ENCODE data around the gene NUDT14.

Gene NUDT14

GRCh38 chr14:105179191-105179590 lies 1.9 kb downstream of the NUDT14 start:
- TF ChIP-seq ZNF565 (CRISPR knock-in tag; conservative IDR thresholded peaks at IDR 0.05; ENCODE audit: low read depth) (no peak), TOX (CRISPR knock-in tag; IDR thresholded peaks at IDR 0.05; ENCODE audit: borderline replicate concordance) (no peak), ZNF8 (CRISPR knock-in tag; IDR thresholded peaks at IDR 0.05) (no peak), ESRRG (CRISPR knock-in tag; IDR thresholded peaks at IDR 0.05) (no peak), CSRNP3 (CRISPR knock-in tag; IDR thresholded peaks at IDR 0.05) (no peak), BACH2 (CRISPR knock-in tag; IDR thresholded peaks at IDR 0.05; ENCODE audit: borderline replicate concordance) (no peak), OSR1 (CRISPR knock-in tag; IDR thresholded peaks at IDR 0.05) (no peak), SNAI2 (CRISPR knock-in tag; IDR thresholded peaks at IDR 0.05) (no peak), TCF4 (CRISPR knock-in tag; IDR thresholded peaks at IDR 0.05; ENCODE audit: borderline replicate concordance) (no peak)
- TF ChIP-seq, protein P1, sequence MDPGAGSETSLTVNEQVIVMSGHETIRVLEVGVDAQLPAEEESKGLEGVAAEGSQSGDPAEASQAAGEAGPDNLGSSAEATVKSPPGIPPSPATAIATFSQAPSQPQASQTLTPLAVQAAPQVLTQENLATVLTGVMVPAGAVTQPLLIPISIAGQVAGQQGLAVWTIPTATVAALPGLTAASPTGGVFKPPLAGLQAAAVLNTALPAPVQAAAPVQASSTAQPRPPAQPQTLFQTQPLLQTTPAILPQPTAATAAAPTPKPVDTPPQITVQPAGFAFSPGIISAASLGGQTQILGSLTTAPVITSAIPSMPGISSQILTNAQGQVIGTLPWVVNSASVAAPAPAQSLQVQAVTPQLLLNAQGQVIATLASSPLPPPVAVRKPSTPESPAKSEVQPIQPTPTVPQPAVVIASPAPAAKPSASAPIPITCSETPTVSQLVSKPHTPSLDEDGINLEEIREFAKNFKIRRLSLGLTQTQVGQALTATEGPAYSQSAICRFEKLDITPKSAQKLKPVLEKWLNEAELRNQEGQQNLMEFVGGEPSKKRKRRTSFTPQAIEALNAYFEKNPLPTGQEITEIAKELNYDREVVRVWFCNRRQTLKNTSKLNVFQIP (CRISPR knock-in tag; IDR thresholded peaks at IDR 0.05; ENCODE audit: borderline replicate concordance, low read depth) = no peak
- ATAC-seq = no peak

GRCh38 chr14:105178868-105179140 lies 2.3 kb downstream of the NUDT14 start:
- TF ChIP-seq ESRRG (CRISPR knock-in tag; IDR thresholded peaks at IDR 0.05) (no peak), ARNTL (CRISPR knock-in tag; IDR thresholded peaks at IDR 0.05; ENCODE audit: borderline replicate concordance, low read depth) (no peak), GLIS3 (CRISPR knock-in tag; IDR thresholded peaks at IDR 0.05) (no peak), PPARA (CRISPR knock-in tag; IDR thresholded peaks at IDR 0.05; ENCODE audit: borderline replicate concordance) (no peak), ZNF565 (CRISPR knock-in tag; conservative IDR thresholded peaks at IDR 0.05; ENCODE audit: low read depth) (no peak), OSR1 (CRISPR knock-in tag; IDR thresholded peaks at IDR 0.05) (no peak), SNAI2 (CRISPR knock-in tag; IDR thresholded peaks at IDR 0.05) (no peak), ISL1 (CRISPR knock-in tag; IDR thresholded peaks at IDR 0.05) (no peak)
- ATAC-seq = no peak

DNA sequence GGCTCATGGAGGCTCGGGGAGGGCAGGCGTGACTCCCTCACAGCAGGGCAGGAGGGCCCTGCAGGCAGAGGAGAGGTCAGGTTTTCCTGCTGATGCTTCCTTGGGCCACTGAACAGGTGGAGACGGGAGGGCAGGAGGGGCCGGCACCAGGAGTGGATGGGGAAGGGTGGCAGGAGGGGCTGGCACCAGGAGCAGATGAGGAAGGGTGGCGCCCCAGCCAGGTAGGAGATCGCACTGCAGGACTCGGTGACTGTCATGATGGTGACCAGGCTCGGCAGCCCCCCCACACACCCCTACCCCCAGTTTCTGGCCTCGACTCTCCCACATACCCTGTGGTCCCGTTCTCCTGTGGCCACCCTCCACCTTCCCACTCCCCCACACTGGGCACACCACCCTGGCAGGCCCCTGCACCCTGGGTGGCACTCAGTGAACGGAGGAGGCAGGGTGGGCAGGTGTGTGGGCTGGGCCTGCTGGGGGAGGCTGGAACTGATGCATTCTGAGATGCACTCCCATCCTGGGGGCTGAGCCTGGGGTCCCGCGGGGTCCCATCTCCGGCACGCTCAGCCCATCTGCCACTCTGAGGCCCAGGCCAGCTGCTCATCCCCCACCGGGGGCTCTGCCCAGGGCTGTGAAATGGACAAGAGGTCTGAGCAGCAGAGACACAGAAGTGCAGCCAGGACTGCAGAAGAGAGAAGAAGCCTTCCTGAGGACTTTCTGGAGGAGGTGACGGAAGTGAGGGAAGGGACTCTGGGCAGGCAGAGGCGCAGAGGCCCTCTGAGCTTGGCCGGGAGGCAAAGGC lies 2.8 kb downstream of the NUDT14 start:
- TF ChIP-seq PATZ1 (CRISPR knock-in tag; IDR thresholded peaks at IDR 0.05; ENCODE audit: borderline replicate concordance) (no peak), ZFP30 (CRISPR knock-in tag; IDR thresholded peaks at IDR 0.05) (no peak), CSRNP3 (CRISPR knock-in tag; IDR thresholded peaks at IDR 0.05) (no peak), PPARA (CRISPR knock-in tag; IDR thresholded peaks at IDR 0.05; ENCODE audit: borderline replicate concordance) (no peak), ESRRG (CRISPR knock-in tag; IDR thresholded peaks at IDR 0.05) (no peak), OSR1 (CRISPR knock-in tag; IDR thresholded peaks at IDR 0.05) (no peak), RARB (CRISPR knock-in tag; IDR thresholded peaks at IDR 0.05) (no peak), ZNF8 (CRISPR knock-in tag; IDR thresholded peaks at IDR 0.05) (no peak), ARNTL (CRISPR knock-in tag; IDR thresholded peaks at IDR 0.05; ENCODE audit: borderline replicate concordance, low read depth) (no peak), ZFP3 (CRISPR knock-in tag; IDR thresholded peaks at IDR 0.05) (no peak), SNAI2 (CRISPR knock-in tag; IDR thresholded peaks at IDR 0.05) (no peak), ZNF565 (CRISPR knock-in tag; conservative IDR thresholded peaks at IDR 0.05; ENCODE audit: low read depth) (no peak), ZC3H10 (CRISPR knock-in tag; IDR thresholded peaks at IDR 0.05) (no peak), ISL1 (CRISPR knock-in tag; IDR thresholded peaks at IDR 0.05) (no peak), TOX (CRISPR knock-in tag; IDR thresholded peaks at IDR 0.05; ENCODE audit: borderline replicate concordance) (no peak), TSHZ2 (CRISPR knock-in tag; IDR thresholded peaks at IDR 0.05) (no peak), ZNF70 (CRISPR knock-in tag; IDR thresholded peaks at IDR 0.05) (no peak), TCF4 (CRISPR knock-in tag; IDR thresholded peaks at IDR 0.05; ENCODE audit: borderline replicate concordance) (no peak), CSDC2 (CRISPR knock-in tag; IDR thresholded peaks at IDR 0.05) (no peak)
- TF ChIP-seq, protein P2, sequence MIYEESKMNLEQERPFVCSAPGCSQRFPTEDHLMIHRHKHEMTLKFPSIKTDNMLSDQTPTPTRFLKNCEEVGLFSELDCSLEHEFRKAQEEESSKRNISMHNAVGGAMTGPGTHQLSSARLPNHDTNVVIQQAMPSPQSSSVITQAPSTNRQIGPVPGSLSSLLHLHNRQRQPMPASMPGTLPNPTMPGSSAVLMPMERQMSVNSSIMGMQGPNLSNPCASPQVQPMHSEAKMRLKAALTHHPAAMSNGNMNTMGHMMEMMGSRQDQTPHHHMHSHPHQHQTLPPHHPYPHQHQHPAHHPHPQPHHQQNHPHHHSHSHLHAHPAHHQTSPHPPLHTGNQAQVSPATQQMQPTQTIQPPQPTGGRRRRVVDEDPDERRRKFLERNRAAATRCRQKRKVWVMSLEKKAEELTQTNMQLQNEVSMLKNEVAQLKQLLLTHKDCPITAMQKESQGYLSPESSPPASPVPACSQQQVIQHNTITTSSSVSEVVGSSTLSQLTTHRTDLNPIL (CRISPR knock-in tag; IDR thresholded peaks at IDR 0.05; ENCODE audit: low read depth) = no peak
- ATAC-seq = no peak
